Mesendoderm (in vitro differentiated cells): ENCODE data around the gene TMEM9B.

Experiments
- DNase-seq: peaks from one replicate; pipeline ENCODE4 v3.0.0; 2013
- H2AK5ac ChIP-seq: 2 replicates; pipeline ENCODE4 v1.6.1; 2013; ENCODE audit warnings: low read length, inconsistent platforms
- H2BK120ac ChIP-seq: 2 replicates; pipeline ENCODE4 v1.6.1; 2013; ENCODE audit warnings: low read depth, mild to moderate bottlenecking, low read length, moderate library complexity, mixed read lengths
- H2BK15ac ChIP-seq: replicated peaks from 2 replicates; pipeline ENCODE4 v1.6.1; 2013; ENCODE audit warnings: low read depth, mild to moderate bottlenecking, moderate library complexity
- H2BK5ac ChIP-seq: 2 replicates; pipeline ENCODE4 v1.6.1; 2013; ENCODE audit warnings: low read length, inconsistent platforms
- H3K18ac ChIP-seq: 2 replicates; pipeline ENCODE4 v1.6.1; 2013; ENCODE audit warnings: mild to moderate bottlenecking, low read length, mixed read lengths
- H3K23ac ChIP-seq: one replicate; pipeline ENCODE4 v1.6.1; 2013; ENCODE audit warnings: low read length
- H3K27ac ChIP-seq: 2 replicates; pipeline ENCODE4 v1.5.1; 2013; ENCODE audit warnings: low read depth, mild to moderate bottlenecking, inconsistent platforms, low read length, moderate library complexity
- H3K27me3 ChIP-seq: 2 replicates; pipeline ENCODE4 v1.6.1; 2013; ENCODE audit warnings: low read length, control low read depth, mild to moderate bottlenecking, inconsistent platforms; ENCODE audit not compliant: insufficient read depth, poor library complexity
- H3K36me3 ChIP-seq: 2 replicates; pipeline ENCODE4 v1.6.1; 2013; ENCODE audit warnings: low read length, inconsistent platforms; ENCODE audit not compliant: control insufficient read depth, insufficient read depth
- H3K4ac ChIP-seq: one replicate; pipeline ENCODE4 v1.6.1; 2013; ENCODE audit warnings: low read depth, mild to moderate bottlenecking, low read length, moderate library complexity
- H3K4me1 ChIP-seq: 2 replicates; pipeline ENCODE4 v1.6.1; 2013; ENCODE audit warnings: low read depth, low read length, inconsistent platforms; ENCODE audit not compliant: control insufficient read depth
- H3K4me2 ChIP-seq: 2 replicates; pipeline ENCODE4 v1.6.1; 2013; ENCODE audit warnings: low read length
- H3K4me3 ChIP-seq: 2 replicates; pipeline ENCODE4 v1.5.1; 2013; ENCODE audit warnings: mild to moderate bottlenecking, low read length
- H3K56ac ChIP-seq: one replicate; pipeline ENCODE4 v1.6.1; 2013; ENCODE audit warnings: low read length
- H3K79me1 ChIP-seq: 2 replicates; pipeline ENCODE4 v1.6.1; 2013; ENCODE audit warnings: low read length, inconsistent platforms
- H3K79me2 ChIP-seq: 2 replicates; pipeline ENCODE4 v1.6.1; 2013; ENCODE audit warnings: mild to moderate bottlenecking, low read length; ENCODE audit not compliant: control insufficient read depth, insufficient read depth
- H3K9ac ChIP-seq: 2 replicates; pipeline ENCODE4 v1.6.1; 2013; ENCODE audit warnings: low read length, inconsistent platforms
- H4K5ac ChIP-seq: one replicate; pipeline ENCODE4 v1.6.1; 2013; ENCODE audit warnings: low read length
- H4K8ac ChIP-seq: one replicate; pipeline ENCODE4 v1.6.1; 2013; ENCODE audit warnings: low read depth, mild to moderate bottlenecking, control low read depth, low read length, moderate library complexity
- WGBS: extraction: QIAGEN DNeasy Blood & Tissue Kit; methylation state at CpG from one replicate; pipeline ENCODE4 v1.1.7; 2013; ENCODE audit warnings: low lambda C conversion rate, missing lambda C conversion rate; ENCODE audit not compliant: insufficient coverage; ENCODE audit errors: extremely low coverage; 5-methylcytosine and 5-hydroxymethylcytosine counted together

The TMEM9B gene

GRCh38 chr11:8959546-8960166 is 4.6 kb downstream of the TMEM9B start:
- H3K36me3 ChIP-seq: no peaks in the 10 kb centered on the region
- H3K79me1 ChIP-seq: peaks cover 4% of the 10 kb centered on the region
- no peak overlapping the region for H3K27ac ChIP-seq
- H2BK15ac ChIP-seq: no peak overlapping the region
- no peaks in the 10 kb centered on the region for H3K27me3 ChIP-seq
- no peak overlapping the region for H3K4ac ChIP-seq
- peaks cover 2% of the 10 kb centered on the region for H3K79me2 ChIP-seq
- H4K5ac ChIP-seq: no peak overlapping the region
- no peaks in the 10 kb centered on the region for H3K4me1 ChIP-seq
- H2BK5ac ChIP-seq: no peak overlapping the region
- H3K18ac ChIP-seq: no peak overlapping the region
- H2BK120ac ChIP-seq: no peak overlapping the region
- DNase-seq: peak; percentile 86
- no CpG with 5 or more reads among the region's 2 CpGs for WGBS
- no peak overlapping the region for H4K8ac ChIP-seq
- H2AK5ac ChIP-seq: no peak overlapping the region
- H3K9ac ChIP-seq: no peak overlapping the region
- H3K23ac ChIP-seq: no peak overlapping the region
- no peak overlapping the region for H3K4me3 ChIP-seq
- H3K56ac ChIP-seq: no peak overlapping the region
- no peak overlapping the region for H3K4me2 ChIP-seq

GRCh38 chr11:8956860-8957259 is 7.4 kb downstream of the TMEM9B start:
- no peak for DNase-seq
- H3K36me3 ChIP-seq: no peaks in the 10 kb centered on the region
- no peak overlapping the region for H2BK5ac ChIP-seq
- H4K8ac ChIP-seq: no peak overlapping the region
- peaks cover 2% of the 10 kb centered on the region for H3K79me1 ChIP-seq
- no peak overlapping the region for H2BK120ac ChIP-seq
- no peaks in the 10 kb centered on the region for H3K79me2 ChIP-seq
- no peak overlapping the region for H2BK15ac ChIP-seq
- no CpG with 5 or more reads among the region's 4 CpGs for WGBS
- no peak overlapping the region for H3K23ac ChIP-seq
- H3K18ac ChIP-seq: no peak overlapping the region
- no peaks in the 10 kb centered on the region for H3K27me3 ChIP-seq
- H3K4me3 ChIP-seq: no peak overlapping the region
- no peaks in the 10 kb centered on the region for H3K4me1 ChIP-seq
- no peak overlapping the region for H3K56ac ChIP-seq
- no peak overlapping the region for H3K27ac ChIP-seq
- no peak overlapping the region for H4K5ac ChIP-seq
- no peak overlapping the region for H3K4ac ChIP-seq
- H3K9ac ChIP-seq: no peak overlapping the region
- H2AK5ac ChIP-seq: no peak overlapping the region
- no peak overlapping the region for H3K4me2 ChIP-seq

GRCh38 chr11:8948886-8949285 is 15.4 kb downstream of the TMEM9B start:
- WGBS: no CpG with 5 or more reads among the region's 3 CpGs
- H3K27ac ChIP-seq: no peak overlapping the region
- no peak overlapping the region for H3K56ac ChIP-seq

GRCh38 chr11:8947230-8947943 is 16.9 kb downstream of the TMEM9B start:
- no peak overlapping the region for H3K27ac ChIP-seq
- H3K23ac ChIP-seq: no peak overlapping the region
- H3K79me1 ChIP-seq: no peaks in the 10 kb centered on the region
- H4K5ac ChIP-seq: no peak overlapping the region
- no peak overlapping the region for H3K56ac ChIP-seq
- no peak overlapping the region for H3K4ac ChIP-seq
- no peak overlapping the region for H3K4me3 ChIP-seq
- H2BK120ac ChIP-seq: no peak overlapping the region
- H3K18ac ChIP-seq: no peak overlapping the region
- no CpG with 5 or more reads among the region's 4 CpGs for WGBS
- DNase-seq: no peak
- H2BK15ac ChIP-seq: no peak overlapping the region
- H3K36me3 ChIP-seq: no peaks in the 10 kb centered on the region
- no peaks in the 10 kb centered on the region for H3K27me3 ChIP-seq
- no peaks in the 10 kb centered on the region for H3K79me2 ChIP-seq
- no peak overlapping the region for H2BK5ac ChIP-seq
- no peaks in the 10 kb centered on the region for H3K4me1 ChIP-seq
- no peak overlapping the region for H4K8ac ChIP-seq
- no peak overlapping the region for H3K4me2 ChIP-seq
- H2AK5ac ChIP-seq: no peak overlapping the region
- no peak overlapping the region for H3K9ac ChIP-seq

More at GRCh38 chr11:8948886-8949285, 15.4 kb downstream of the TMEM9B start:
- H2BK5ac ChIP-seq: no peak overlapping the region
- no peaks in the 10 kb centered on the region for H3K27me3 ChIP-seq
- no peak overlapping the region for H3K23ac ChIP-seq
- H4K5ac ChIP-seq: no peak overlapping the region
- H3K4me2 ChIP-seq: no peak overlapping the region
- no peak overlapping the region for H2AK5ac ChIP-seq
- H3K4me1 ChIP-seq: no peaks in the 10 kb centered on the region
- no peak overlapping the region for H4K8ac ChIP-seq
- no peak overlapping the region for H2BK120ac ChIP-seq
- H3K79me2 ChIP-seq: no peaks in the 10 kb centered on the region
- H3K79me1 ChIP-seq: no peaks in the 10 kb centered on the region
- no peaks in the 10 kb centered on the region for H3K36me3 ChIP-seq
- no peak overlapping the region for H3K4ac ChIP-seq
- H3K9ac ChIP-seq: no peak overlapping the region
- DNase-seq: peak; percentile 74
- H3K18ac ChIP-seq: no peak overlapping the region
- H2BK15ac ChIP-seq: no peak overlapping the region
- H3K4me3 ChIP-seq: no peak overlapping the region

DNA sequence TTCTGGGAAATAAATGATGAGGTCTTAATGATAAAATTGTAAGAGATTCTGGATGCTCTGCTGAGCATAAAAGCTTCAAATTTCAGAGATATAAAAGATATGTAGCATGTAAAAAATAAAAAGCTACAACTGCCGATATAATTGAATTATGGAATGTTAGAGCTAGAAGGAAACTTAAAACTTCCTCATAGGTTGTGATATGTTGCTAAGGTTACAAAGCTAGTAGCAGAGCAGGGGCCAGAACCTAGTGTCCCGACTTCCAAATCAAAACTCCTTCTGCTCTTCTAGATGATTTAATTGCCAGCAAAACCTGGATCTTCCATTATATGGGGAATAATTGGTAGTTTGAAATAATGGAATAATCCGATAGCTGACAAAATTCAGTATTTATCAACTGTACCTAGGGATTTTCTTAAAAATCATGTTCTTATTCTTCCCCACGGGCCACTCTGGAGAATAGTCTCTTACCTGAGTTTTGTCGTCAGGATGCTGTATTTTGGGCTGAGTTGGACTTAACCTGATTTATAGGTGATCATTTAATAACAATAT is 21.6 kb downstream of the TMEM9B start, which contains the start of gene ASCL3:
ASCL3 (minus strand) TSS at position 499 of the 549 bp plus-strand sequence. CDS start 4,855 bp downstream, outside the sequence.
- H3K18ac ChIP-seq: no peak within 1 kb of the TSS
- WGBS: no CpG with 5 or more reads among the region's 5 CpGs
- H2BK120ac ChIP-seq: no peak within 1 kb of the TSS
- no peaks in the 10 kb centered on the region for H3K27me3 ChIP-seq
- H2BK15ac ChIP-seq: no peak within 1 kb of the TSS
- H3K36me3 ChIP-seq: no peaks in the 10 kb centered on the region
- no peak within 1 kb of the TSS for H3K4me2 ChIP-seq
- no peaks in the 10 kb centered on the region for H3K79me1 ChIP-seq
- no peaks in the 10 kb centered on the region for H3K79me2 ChIP-seq
- no peak within 1 kb of the TSS for H3K4ac ChIP-seq
- no peak within 1 kb of the TSS for H3K4me3 ChIP-seq
- H3K56ac ChIP-seq: no peak within 1 kb of the TSS
- H3K27ac ChIP-seq: no peak within 1 kb of the TSS
- H3K4me1 ChIP-seq: no peaks in the 10 kb centered on the region
- no peak within 1 kb of the TSS for H3K9ac ChIP-seq
- H4K8ac ChIP-seq: no peak within 1 kb of the TSS
- DNase-seq: no peak
- H3K23ac ChIP-seq: no peak within 1 kb of the TSS
- H4K5ac ChIP-seq: no peak within 1 kb of the TSS
- H2AK5ac ChIP-seq: no peak within 1 kb of the TSS
- no peak within 1 kb of the TSS for H2BK5ac ChIP-seq
